ENCODE measurements around the gene SAT1. TPM values are rescaled to one million over a fixed set of nuclear protein-coding genes. Genes with fewer than 3 reads are reported as not detected.
A peak's percentile ranks its signal among the peaks of the same experiment; 100 is the strongest.

Gene SAT1
- total and polyA plus RNA-seq, 9 donors, result 32.0 to 77.8 (median 41.0) TPM

DNA sequence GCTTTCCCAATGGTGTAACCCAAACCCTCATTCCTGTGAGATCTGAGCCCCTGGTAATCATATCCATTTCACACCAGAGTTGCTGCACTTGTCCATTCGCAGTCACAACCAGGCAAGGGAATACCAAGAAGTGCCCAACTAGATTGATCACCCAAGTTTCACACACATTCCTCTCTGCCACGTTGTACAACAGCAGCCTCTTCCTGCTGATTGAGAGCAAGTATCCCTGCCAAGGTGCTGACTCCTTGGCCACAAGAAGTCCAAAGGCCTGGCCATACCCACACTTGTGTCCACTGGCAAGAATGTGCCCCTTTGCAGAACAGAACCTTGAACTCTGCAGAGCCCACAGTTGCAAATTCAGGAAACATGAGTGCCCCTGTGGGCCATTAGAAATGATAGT, 33.4 kb upstream of the SAT1 start:
- H3K9me3 ChIP-seq (replicated peaks; ENCODE audit: control insufficient read depth, low read depth, low read length), result no peaks in the 10 kb centered on the region
- no peak for DNase-seq
- H3K27me3 ChIP-seq (ENCODE audit: control insufficient read depth, insufficient read depth, low read length), result peaks cover 12% of the 10 kb centered on the region
- 71% methylated on average over 2 of the region's 2 CpGs for WGBS (ENCODE audit: insufficient coverage)
- H3K27ac ChIP-seq (ENCODE audit: low read length), result no peak overlapping the region
- H3K4me1 ChIP-seq (ENCODE audit: control insufficient read depth, insufficient read depth, low read length), result peaks cover 2% of the 10 kb centered on the region
- no peaks in the 10 kb centered on the region for H3K36me3 ChIP-seq (ENCODE audit: control insufficient read depth, insufficient read depth, low read length)
- no peak overlapping the region for H3K4me3 ChIP-seq (ENCODE audit: low read length)

DNA sequence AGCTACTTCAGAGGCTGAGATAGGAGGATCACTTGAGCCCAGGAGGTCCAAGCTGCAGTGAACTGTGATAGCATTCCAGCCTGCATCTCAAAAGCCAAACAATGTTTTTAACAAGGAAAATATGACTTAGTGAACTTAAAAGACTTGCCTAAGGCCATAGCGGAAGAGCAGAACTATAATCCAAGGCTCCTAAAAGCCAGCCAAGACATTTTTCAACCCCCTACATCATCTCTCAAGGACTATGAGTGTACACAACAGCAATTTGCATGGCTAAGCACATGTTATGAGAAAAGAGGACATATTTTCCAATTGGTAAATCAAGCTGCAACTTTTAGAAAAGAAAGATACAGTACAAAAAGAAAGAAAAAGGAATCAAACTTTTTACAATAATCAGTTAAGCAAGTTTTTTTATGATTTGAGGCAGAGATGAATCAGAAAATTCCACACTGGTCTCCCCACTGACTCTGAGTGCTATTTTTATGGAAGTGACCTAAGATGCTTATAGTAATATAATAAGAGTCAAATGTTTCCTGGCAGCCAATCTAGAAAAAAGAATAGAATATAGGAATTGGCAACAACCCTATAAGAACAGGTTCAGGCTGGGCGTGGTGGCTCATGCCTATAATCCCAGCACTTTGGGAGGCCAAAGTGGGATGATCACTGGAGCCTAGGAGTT, 30.1 kb upstream of the SAT1 start:
- Histone ChIP-seq H3K4me1 (ENCODE audit: control insufficient read depth, insufficient read depth, low read length) (peaks cover 2% of the 10 kb centered on the region), H3K36me3 (ENCODE audit: control insufficient read depth, insufficient read depth, low read length) (no peaks in the 10 kb centered on the region), H3K9me3 (replicated peaks; ENCODE audit: control insufficient read depth, low read depth, low read length) (no peaks in the 10 kb centered on the region), H3K27ac (ENCODE audit: low read length) (peak overlapping the region; percentile 49), H3K4me3 (ENCODE audit: low read length) (no peak overlapping the region), H3K27me3 (ENCODE audit: control insufficient read depth, insufficient read depth, low read length) (peaks cover 6% of the 10 kb centered on the region)
- WGBS (ENCODE audit: insufficient coverage), result no CpG with 5 or more reads among the region's 2 CpGs
- DNase-seq, result peak; percentile 85

GRCh38 chrX:23754664-23755063, 28.3 kb upstream of the SAT1 start:
- Histone ChIP-seq H3K27me3 (ENCODE audit: control insufficient read depth, insufficient read depth, low read length) (peaks cover 10% of the 10 kb centered on the region), H3K27ac (ENCODE audit: low read length) (no peak overlapping the region), H3K9me3 (replicated peaks; ENCODE audit: control insufficient read depth, low read depth, low read length) (no peaks in the 10 kb centered on the region), H3K36me3 (ENCODE audit: control insufficient read depth, insufficient read depth, low read length) (no peaks in the 10 kb centered on the region), H3K4me1 (ENCODE audit: control insufficient read depth, insufficient read depth, low read length) (peaks cover 2% of the 10 kb centered on the region), H3K4me3 (ENCODE audit: low read length) (no peak overlapping the region)
- DNase-seq, result no peak
- no CpG with 5 or more reads among the region's 1 CpG for WGBS (ENCODE audit: insufficient coverage)

DNA sequence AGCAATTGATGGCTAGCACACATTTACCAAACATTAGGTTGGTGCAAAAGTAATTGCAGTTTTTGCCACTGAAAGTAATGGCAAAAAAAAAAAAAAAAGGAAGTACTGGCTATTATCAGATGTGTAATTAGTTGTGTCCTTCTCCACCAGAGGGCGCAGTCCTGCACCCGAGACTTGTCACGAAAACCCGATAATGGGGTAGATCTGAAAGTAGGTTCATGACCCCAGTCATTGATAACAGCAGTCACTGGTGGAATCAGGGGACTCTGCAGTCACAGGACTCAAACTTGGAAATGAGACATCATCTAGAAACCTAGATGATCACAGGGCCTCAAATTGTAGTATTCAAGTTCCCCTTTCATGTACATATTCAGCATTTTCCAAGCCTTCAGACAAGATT, 26.8 kb upstream of the SAT1 start:
- DNase-seq, result peak; percentile 39
- 4% methylated on average over 4 of the region's 4 CpGs for WGBS (ENCODE audit: insufficient coverage)
- Histone ChIP-seq H3K9me3 (replicated peaks; ENCODE audit: control insufficient read depth, low read depth, low read length) (no peaks in the 10 kb centered on the region), H3K27ac (ENCODE audit: low read length) (no peak overlapping the region), H3K4me3 (ENCODE audit: low read length) (no peak overlapping the region), H3K36me3 (ENCODE audit: control insufficient read depth, insufficient read depth, low read length) (no peaks in the 10 kb centered on the region), H3K4me1 (ENCODE audit: control insufficient read depth, insufficient read depth, low read length) (peaks cover 2% of the 10 kb centered on the region), H3K27me3 (ENCODE audit: control insufficient read depth, insufficient read depth, low read length) (peaks cover 8% of the 10 kb centered on the region)

GRCh38 chrX:23759821-23760220, 23.2 kb upstream of the SAT1 start:
- no CpG with 5 or more reads among the region's 2 CpGs for WGBS (ENCODE audit: insufficient coverage)
- Histone ChIP-seq H3K4me3 (ENCODE audit: low read length) (no peak overlapping the region), H3K36me3 (ENCODE audit: control insufficient read depth, insufficient read depth, low read length) (no peaks in the 10 kb centered on the region), H3K4me1 (ENCODE audit: control insufficient read depth, insufficient read depth, low read length) (no peaks in the 10 kb centered on the region), H3K27ac (ENCODE audit: low read length) (no peak overlapping the region), H3K27me3 (ENCODE audit: control insufficient read depth, insufficient read depth, low read length) (peaks cover 3% of the 10 kb centered on the region), H3K9me3 (replicated peaks; ENCODE audit: control insufficient read depth, low read depth, low read length) (no peaks in the 10 kb centered on the region)
- no peak for DNase-seq

GRCh38 chrX:23764188-23764984, 18.6 kb upstream of the SAT1 start:
- H3K27ac ChIP-seq (ENCODE audit: low read length), result no peak overlapping the region
- H3K27me3 ChIP-seq (ENCODE audit: control insufficient read depth, insufficient read depth, low read length), result peaks cover 2% of the 10 kb centered on the region
- no peak for DNase-seq
- 50% methylated on average over 1 of the region's 4 CpGs for WGBS (ENCODE audit: insufficient coverage)
- no peaks in the 10 kb centered on the region for H3K36me3 ChIP-seq (ENCODE audit: control insufficient read depth, insufficient read depth, low read length)
- no peaks in the 10 kb centered on the region for H3K9me3 ChIP-seq (replicated peaks; ENCODE audit: control insufficient read depth, low read depth, low read length)
- no peaks in the 10 kb centered on the region for H3K4me1 ChIP-seq (ENCODE audit: control insufficient read depth, insufficient read depth, low read length)
- no peak overlapping the region for H3K4me3 ChIP-seq (ENCODE audit: low read length)

DNA sequence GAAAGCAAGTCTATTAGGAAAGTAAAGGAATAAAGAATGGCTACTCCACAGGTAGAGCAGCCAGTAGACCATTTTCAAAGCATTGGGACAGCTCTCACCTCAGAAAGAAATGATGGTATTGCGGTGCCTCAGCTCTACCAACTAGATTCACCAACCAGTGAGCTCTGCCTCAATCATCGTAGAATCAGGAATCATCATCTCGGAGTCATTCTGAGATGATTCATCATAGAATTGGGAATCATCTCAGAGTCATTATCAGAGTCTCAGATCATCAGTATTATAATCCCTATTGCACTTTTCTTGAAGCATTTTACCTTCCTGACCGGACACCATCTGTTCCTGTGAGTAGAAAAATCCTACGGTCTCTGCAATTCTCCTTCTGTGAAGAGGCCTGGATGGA, 17.5 kb upstream of the SAT1 start:
- H3K4me1 ChIP-seq (ENCODE audit: control insufficient read depth, insufficient read depth, low read length), result no peaks in the 10 kb centered on the region
- H3K4me3 ChIP-seq (ENCODE audit: low read length), result no peak overlapping the region
- no peak for DNase-seq
- 69% methylated on average over 2 of the region's 5 CpGs for WGBS (ENCODE audit: insufficient coverage)
- H3K9me3 ChIP-seq (replicated peaks; ENCODE audit: control insufficient read depth, low read depth, low read length), result no peaks in the 10 kb centered on the region
- H3K36me3 ChIP-seq (ENCODE audit: control insufficient read depth, insufficient read depth, low read length), result no peaks in the 10 kb centered on the region
- peaks cover 2% of the 10 kb centered on the region for H3K27me3 ChIP-seq (ENCODE audit: control insufficient read depth, insufficient read depth, low read length)
- no peak overlapping the region for H3K27ac ChIP-seq (ENCODE audit: low read length)

GRCh38 chrX:23765868-23766267, 17.1 kb upstream of the SAT1 start:
- no peak for DNase-seq
- no peaks in the 10 kb centered on the region for H3K9me3 ChIP-seq (replicated peaks; ENCODE audit: control insufficient read depth, low read depth, low read length)

DNA sequence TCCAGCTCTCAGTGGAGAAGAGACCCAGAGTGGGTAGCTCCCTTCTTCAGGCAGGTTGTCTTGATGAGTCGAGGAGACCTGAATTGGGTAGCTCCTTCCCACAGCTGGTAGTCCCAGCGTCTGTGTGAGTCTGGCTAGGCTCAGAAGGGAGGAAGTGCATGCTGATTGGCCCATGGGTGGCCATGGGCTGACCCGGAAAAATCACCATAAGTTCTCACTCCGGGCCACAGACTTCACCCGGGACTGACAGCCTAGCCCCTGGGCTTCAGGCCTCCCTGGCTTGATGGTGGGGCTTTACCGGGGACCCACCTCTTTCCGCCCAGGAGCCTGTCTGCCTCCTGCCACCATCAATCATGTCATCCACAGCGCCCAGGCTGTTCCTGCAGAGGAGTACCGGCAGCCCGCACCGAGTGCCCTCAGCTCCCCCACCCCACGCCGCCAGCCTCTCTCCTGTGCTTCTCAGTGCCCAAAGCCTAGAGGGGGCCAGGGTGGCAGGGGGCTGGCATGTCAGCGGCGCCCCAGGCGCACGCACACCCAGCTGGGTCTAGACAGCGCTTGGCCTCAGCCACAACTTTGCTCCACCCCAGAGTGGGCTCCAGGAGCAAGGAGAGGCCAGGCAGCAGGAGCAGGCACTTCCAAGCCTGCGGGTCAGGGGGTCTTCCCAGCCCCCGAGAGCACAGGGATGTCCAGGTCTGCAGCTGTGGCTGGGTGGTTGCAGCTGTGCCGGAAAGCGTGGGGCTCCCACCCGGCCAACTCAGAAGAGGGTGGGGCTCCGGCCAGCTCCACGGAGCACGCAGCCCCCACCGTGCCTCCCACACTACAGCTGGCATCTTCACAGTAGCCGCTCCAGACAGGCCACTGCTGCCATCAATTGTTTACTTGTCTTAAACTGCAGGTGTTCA, 16.1 kb upstream of the SAT1 start:
- Histone ChIP-seq H3K27ac (ENCODE audit: low read length) (no peak overlapping the region), H3K4me3 (ENCODE audit: low read length) (no peak overlapping the region), H3K36me3 (ENCODE audit: control insufficient read depth, insufficient read depth, low read length) (no peaks in the 10 kb centered on the region), H3K27me3 (ENCODE audit: control insufficient read depth, insufficient read depth, low read length) (peaks cover 2% of the 10 kb centered on the region), H3K9me3 (replicated peaks; ENCODE audit: control insufficient read depth, low read depth, low read length) (no peaks in the 10 kb centered on the region), H3K4me1 (ENCODE audit: control insufficient read depth, insufficient read depth, low read length) (no peaks in the 10 kb centered on the region)
- 70% methylated on average over 20 of the region's 28 CpGs for WGBS (ENCODE audit: insufficient coverage)
- no peak for DNase-seq

More at GRCh38 chrX:23765868-23766267, 17.1 kb upstream of the SAT1 start:
- peaks cover 2% of the 10 kb centered on the region for H3K27me3 ChIP-seq (ENCODE audit: control insufficient read depth, insufficient read depth, low read length)
- H3K4me1 ChIP-seq (ENCODE audit: control insufficient read depth, insufficient read depth, low read length), result no peaks in the 10 kb centered on the region
- no peak overlapping the region for H3K4me3 ChIP-seq (ENCODE audit: low read length)
- no peak overlapping the region for H3K27ac ChIP-seq (ENCODE audit: low read length)
- 85% methylated on average over 12 of the region's 16 CpGs for WGBS (ENCODE audit: insufficient coverage)
- H3K36me3 ChIP-seq (ENCODE audit: control insufficient read depth, insufficient read depth, low read length), result no peaks in the 10 kb centered on the region

DNA sequence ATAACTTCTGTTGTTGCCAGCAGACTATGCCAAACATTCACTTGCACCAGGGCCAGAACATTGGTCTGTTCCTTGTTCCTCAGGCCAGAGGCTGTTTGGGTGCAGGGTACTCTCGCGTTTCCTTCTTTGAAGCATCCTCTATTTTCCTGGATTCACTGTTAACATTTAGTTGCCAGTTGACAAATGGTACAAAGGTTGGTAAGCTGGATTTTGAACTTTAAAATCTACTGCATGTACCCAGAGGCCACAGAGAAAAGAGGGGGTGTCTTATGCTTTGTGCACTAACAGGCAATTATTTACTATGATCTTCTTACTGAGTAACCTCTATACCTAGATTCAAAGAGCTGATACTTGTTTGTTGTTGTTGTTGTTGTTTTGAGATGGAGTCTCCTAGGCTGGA, 12.8 kb upstream of the SAT1 start:
- H3K27ac ChIP-seq (ENCODE audit: low read length), result no peak overlapping the region
- no CpG with 5 or more reads among the region's 2 CpGs for WGBS (ENCODE audit: insufficient coverage)
- H3K27me3 ChIP-seq (ENCODE audit: control insufficient read depth, insufficient read depth, low read length), result peaks cover 2% of the 10 kb centered on the region
- no peak overlapping the region for H3K4me3 ChIP-seq (ENCODE audit: low read length)
- no peaks in the 10 kb centered on the region for H3K4me1 ChIP-seq (ENCODE audit: control insufficient read depth, insufficient read depth, low read length)
- H3K9me3 ChIP-seq (replicated peaks; ENCODE audit: control insufficient read depth, low read depth, low read length), result no peaks in the 10 kb centered on the region
- no peaks in the 10 kb centered on the region for H3K36me3 ChIP-seq (ENCODE audit: control insufficient read depth, insufficient read depth, low read length)
- DNase-seq, result no peak
